Measurements from ENCODE around the gene FGF12.

DNA sequence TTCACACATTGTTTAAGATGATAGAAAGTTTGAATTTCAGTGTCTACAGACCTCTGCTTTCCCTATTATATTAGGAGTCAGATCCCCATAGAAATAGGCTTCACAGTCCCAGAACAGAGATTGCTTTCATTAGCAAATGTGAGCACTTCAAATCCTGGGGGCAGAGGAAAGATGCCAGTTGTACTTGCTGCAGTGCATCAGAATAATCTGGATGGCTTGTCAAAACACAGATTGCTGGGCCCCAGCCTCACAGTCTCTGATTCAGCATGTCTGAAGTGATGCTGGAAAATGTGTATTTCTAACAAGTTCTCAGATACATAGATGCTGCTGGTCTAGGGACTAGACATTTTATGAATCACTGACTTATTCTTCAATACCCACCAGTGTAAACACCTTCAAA is 375.2 kb downstream of the FGF12 start:
- TF ChIP-seq RAD51 (IDR thresholded peaks at IDR 0.05; ENCODE audit: borderline replicate concordance) (no peak), GLI4 (CRISPR knock-in tag; IDR thresholded peaks at IDR 0.05; ENCODE audit: borderline replicate concordance) (no peak), ZNF431 (CRISPR knock-in tag; IDR thresholded peaks at IDR 0.05; ENCODE audit: borderline replicate concordance, low read depth) (no peak), ZNF331 (CRISPR knock-in tag; IDR thresholded peaks at IDR 0.05) (no peak), MAZ (IDR thresholded peaks at IDR 0.05; ENCODE audit: borderline replicate concordance, low read depth, low read length) (no peak), MAZ (CRISPR knock-in tag; IDR thresholded peaks at IDR 0.05; ENCODE audit: low read depth) (no peak), POLR2A (IDR thresholded peaks at IDR 0.05; ENCODE audit: insufficient read depth in 1 of 2, low read depth in 2 of 2, low read length in 2 of 2) (no peak), KDM5B (CRISPR knock-in tag; IDR thresholded peaks at IDR 0.05; ENCODE audit: borderline replicate concordance) (no peak), KDM1A (CRISPR knock-in tag; IDR thresholded peaks at IDR 0.05) (no peak), ZNF232 (CRISPR knock-in tag; IDR thresholded peaks at IDR 0.05; ENCODE audit: borderline replicate concordance) (no peak)

All from HepG2 (cell line).